ENCODE measurements around the gene TLX2. TPM values are rescaled to one million over a fixed set of nuclear protein-coding genes. Genes with fewer than 3 reads are reported as not detected.
A peak's percentile ranks its signal among the peaks of the same experiment; 100 is the strongest.

Gene TLX2
- total and polyA plus RNA-seq, 2 of the 13 experiments (the other 11 are each of a cell fraction or from before 2014, with no cell fraction given): 0.05 to 0.20 TPM

- TF ChIP-seq SMAD9 (CRISPR knock-in tag; IDR thresholded peaks at IDR 0.05) (peak; percentile 90; the same call in 1 of the 2 replicates), REPIN1 (CRISPR knock-in tag; IDR thresholded peaks at IDR 0.05; ENCODE audit: borderline replicate concordance, low read depth) (peak; percentile 98), ZNF841 (CRISPR knock-in tag; IDR thresholded peaks at IDR 0.05; ENCODE audit: borderline replicate concordance) (no peak), SIX1 (CRISPR knock-in tag; IDR thresholded peaks at IDR 0.05; ENCODE audit: borderline replicate concordance) (peak; percentile 25; the same call in 1 of the 2 replicates), TIGD3 (CRISPR knock-in tag; IDR thresholded peaks at IDR 0.05; ENCODE audit: borderline replicate concordance) (peak; percentile 95), JUN (CRISPR knock-in tag; IDR thresholded peaks at IDR 0.05) (peak; percentile 21; the same call in 1 of the 2 replicates), ZBTB7B (CRISPR knock-in tag; IDR thresholded peaks at IDR 0.05) (peak; percentile 75; the same call in 1 of the 2 replicates), ZNF724P (CRISPR knock-in tag; IDR thresholded peaks at IDR 0.05; ENCODE audit: borderline replicate concordance) (peak; percentile 88; the same call in 1 of the 2 replicates), BRD4 (CRISPR knock-in tag; IDR thresholded peaks at IDR 0.05) (peak; percentile 97), RORA (CRISPR knock-in tag; IDR thresholded peaks at IDR 0.05) (no peak), BCLAF1 (IDR thresholded peaks at IDR 0.05) (no peak), CCDC6 (CRISPR knock-in tag; IDR thresholded peaks at IDR 0.05) (peak; percentile 90), HOXA7 (CRISPR knock-in tag; IDR thresholded peaks at IDR 0.05) (no peak), DMAP1 (CRISPR knock-in tag; IDR thresholded peaks at IDR 0.05) (peak; percentile 93), CSRNP1 (CRISPR knock-in tag; IDR thresholded peaks at IDR 0.05) (peak; percentile 94), MAFG (CRISPR knock-in tag; IDR thresholded peaks at IDR 0.05) (no peak), ZNF878 (CRISPR knock-in tag; IDR thresholded peaks at IDR 0.05) (peak; percentile 70; the same call in 1 of the 2 replicates), ARNTL (CRISPR knock-in tag; IDR thresholded peaks at IDR 0.05) (peak; percentile 47; the same call in 1 of the 2 replicates), ARID2 (CRISPR knock-in tag; IDR thresholded peaks at IDR 0.05; ENCODE audit: borderline replicate concordance) (peak; percentile 94), KDM3A (CRISPR knock-in tag; IDR thresholded peaks at IDR 0.05; ENCODE audit: low read depth) (no peak; the same call in 1 of the 2 replicates), RFXANK (CRISPR knock-in tag; IDR thresholded peaks at IDR 0.05) (0 out of 2 replicates have a peak, but pooled peaks have one; percentile 61), ZNF577 (CRISPR knock-in tag; IDR thresholded peaks at IDR 0.05; ENCODE audit: borderline replicate concordance, low read depth) (0 out of 2 replicates have a peak, but pooled peaks have one; percentile 77)
- TF ChIP-seq, protein P1, sequence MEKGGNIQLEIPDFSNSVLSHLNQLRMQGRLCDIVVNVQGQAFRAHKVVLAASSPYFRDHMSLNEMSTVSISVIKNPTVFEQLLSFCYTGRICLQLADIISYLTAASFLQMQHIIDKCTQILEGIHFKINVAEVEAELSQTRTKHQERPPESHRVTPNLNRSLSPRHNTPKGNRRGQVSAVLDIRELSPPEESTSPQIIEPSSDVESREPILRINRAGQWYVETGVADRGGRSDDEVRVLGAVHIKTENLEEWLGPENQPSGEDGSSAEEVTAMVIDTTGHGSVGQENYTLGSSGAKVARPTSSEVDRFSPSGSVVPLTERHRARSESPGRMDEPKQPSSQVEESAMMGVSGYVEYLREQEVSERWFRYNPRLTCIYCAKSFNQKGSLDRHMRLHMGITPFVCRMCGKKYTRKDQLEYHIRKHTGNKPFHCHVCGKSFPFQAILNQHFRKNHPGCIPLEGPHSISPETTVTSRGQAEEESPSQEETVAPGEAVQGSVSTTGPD (CRISPR knock-in tag; IDR thresholded peaks at IDR 0.05): no peak
These were observed 41.9 kb upstream of the TLX2 start, which contains the start of gene MRPL53 (continued) for GRCh38 chr2:74472086-74472944.

Measured in HepG2 (cell line).